GM19328 (cell line): ENCODE measurements around the gene UBE2C.

Source experiments
- ATAC-seq: cut with Tn5 transposase; IDR thresholded peaks from one replicate; pipeline ENCODE4 v1.9.1; 2021; ENCODE audit warnings: mild to moderate bottlenecking, moderate library complexity; ENCODE audit not compliant: unreplicated experiment

Gene UBE2C

DNA sequence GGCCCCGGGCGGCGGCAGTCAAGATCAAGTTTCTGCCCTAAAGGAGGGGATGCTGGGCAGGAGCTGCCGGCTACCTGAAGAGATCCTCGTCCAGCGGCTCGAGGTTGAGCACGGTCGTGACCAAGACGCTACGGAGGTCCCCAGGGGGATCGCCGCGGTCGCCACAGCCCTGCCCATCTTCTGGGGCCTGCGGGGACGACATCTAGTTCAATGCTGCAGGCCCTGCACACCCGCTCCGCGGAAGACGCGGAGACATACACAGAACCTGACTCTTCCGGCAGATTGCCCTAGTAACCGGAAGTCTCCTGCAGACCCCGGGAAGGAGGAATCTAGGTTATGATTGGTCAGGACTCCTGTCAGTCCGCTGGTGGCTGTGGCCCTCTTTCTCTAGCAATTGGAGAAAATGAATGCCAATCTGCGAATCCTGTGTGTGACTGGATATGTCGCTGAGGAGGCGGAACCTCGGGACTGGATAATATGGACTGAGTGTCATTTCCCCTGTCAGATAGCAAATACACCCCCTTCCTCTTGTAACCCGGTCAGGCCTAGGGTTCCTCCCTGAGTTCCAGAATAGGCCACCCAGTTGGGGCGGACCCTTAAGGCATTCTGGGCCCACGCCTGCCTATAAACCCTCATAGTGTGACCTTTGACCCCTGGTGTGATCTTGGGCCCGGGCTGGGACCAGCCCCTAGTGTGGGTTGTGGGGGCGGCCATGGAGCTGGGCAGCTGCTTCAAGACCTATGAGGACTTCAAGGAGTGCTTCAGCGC lies 44.9 kb downstream of the UBE2C start, which contains the start of the genes ACOT8 and ZSWIM3:
Gene ACOT8, minus strand, starts transcription at position 279 of the 768 bp plus-strand sequence. Its CDS starts 77 bp downstream, at position 202.
Gene ZSWIM3, plus strand, starts transcription at position 501 of the 768 bp plus-strand sequence. Its CDS starts 212 bp downstream, at position 713.
- peak; percentile 98 for ATAC-seq

- peak; percentile 6 for ATAC-seq
Observed at GRCh38 chr20:45857882-45858216, 45.4 kb downstream of the UBE2C start.

GRCh38 chr20:45859916-45860315 lies 47.5 kb downstream of the UBE2C start:
- no peak for ATAC-seq

GRCh38 chr20:45860560-45861220 lies 48.2 kb downstream of the UBE2C start:
- ATAC-seq = no peak

DNA sequence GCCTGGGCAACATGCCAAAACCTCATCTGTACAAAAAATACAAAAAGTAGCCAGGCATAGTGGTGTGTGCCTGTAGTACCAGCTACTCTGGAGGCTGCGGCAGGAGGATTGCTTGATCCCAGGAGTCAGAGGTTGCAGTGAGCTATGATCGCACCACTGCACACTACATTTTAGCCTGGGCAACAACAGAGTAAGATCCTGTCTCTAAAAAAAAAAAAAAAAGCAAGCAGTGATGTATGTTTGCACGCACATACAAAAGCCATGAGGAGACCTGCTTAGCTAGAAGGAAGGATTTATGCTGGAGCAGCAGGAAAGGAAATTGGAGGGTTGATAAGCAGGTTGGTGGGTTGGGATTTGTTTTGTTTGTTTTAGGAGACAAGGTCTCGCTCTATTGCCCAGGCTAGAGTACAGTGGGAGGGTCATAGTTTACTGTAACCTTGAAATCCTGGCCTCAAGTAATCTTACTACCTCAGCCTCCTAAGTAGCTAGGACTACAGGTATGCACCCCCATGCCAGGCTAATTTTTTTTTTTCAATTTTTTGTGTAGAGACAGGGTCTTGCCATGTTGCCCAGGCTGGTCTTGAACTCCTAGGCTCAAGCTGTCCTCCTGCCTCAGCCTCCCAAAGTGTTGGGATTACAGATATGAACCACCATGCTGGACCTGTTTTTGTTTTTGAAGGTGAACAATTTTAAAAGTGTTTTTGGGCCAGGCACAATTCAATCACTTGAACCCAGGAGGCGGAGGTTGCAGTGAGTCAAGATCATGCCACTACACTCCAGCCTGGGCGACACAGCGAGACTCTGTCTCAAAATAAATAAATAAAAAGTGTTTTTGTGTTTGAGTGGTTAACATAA lies 49.0 kb downstream of the UBE2C start:
- no peak for ATAC-seq

DNA sequence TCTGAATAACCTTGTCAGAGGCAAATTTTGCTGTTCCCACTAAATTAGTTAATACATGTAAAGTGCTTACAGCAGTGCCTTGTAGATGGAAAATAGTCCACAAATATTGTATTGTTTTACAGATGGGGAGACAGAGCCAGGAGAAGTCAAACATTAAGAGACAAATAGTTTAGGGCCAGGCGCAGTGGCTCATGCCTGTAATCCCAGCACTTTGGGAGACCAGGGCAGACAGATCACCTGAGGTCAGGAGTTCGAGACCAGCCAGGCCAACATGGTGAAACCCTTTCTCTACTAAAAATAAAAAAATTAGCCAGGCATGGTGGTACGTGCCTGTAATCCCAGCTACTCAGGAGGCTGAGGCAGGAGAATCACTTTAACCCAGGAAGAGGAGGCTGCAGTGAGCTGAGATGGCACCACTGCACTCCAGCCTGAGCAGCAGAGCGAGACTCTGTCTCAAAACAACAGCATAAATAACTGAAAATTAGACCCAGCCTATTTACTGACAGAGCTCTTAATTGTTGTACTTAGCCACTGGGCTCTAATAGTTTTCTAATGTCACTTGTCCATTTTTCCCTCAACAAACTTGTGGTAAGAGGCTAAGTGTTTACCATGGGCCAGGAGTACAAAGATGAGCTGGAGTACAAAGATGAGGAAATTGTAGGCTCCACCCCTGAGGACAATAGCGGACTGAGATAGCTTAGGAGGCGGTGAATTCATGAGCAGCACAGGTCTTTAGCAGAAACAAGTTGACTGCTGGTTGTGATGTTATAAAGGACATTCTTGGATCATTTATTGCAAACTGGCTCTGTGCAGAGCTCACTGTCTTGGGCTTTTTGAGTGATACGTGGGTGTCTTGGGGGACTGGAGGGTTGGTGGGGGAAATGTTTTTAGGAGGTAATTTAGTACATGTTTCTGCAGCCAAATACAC lies 51.4 kb downstream of the UBE2C start:
- no peak for ATAC-seq

GRCh38 chr20:45866454-45866853 lies 54.0 kb downstream of the UBE2C start:
- no peak for ATAC-seq
